GM18858 (cell line): ENCODE data around the gene HENMT1.
A peak's percentile ranks its signal among the peaks of the same experiment; 100 is the strongest.
"Not testable (repeated sequence)": the region's sequence is repeated elsewhere in the genome, so short reads cannot be mapped to it uniquely, and the experiment has no call there.

Experiments used
- ATAC-seq: cut with Tn5 transposase; IDR thresholded peaks from one replicate; pipeline ENCODE4 v1.9.1; 2021; ENCODE audit not compliant: unreplicated experiment

The HENMT1 gene

DNA sequence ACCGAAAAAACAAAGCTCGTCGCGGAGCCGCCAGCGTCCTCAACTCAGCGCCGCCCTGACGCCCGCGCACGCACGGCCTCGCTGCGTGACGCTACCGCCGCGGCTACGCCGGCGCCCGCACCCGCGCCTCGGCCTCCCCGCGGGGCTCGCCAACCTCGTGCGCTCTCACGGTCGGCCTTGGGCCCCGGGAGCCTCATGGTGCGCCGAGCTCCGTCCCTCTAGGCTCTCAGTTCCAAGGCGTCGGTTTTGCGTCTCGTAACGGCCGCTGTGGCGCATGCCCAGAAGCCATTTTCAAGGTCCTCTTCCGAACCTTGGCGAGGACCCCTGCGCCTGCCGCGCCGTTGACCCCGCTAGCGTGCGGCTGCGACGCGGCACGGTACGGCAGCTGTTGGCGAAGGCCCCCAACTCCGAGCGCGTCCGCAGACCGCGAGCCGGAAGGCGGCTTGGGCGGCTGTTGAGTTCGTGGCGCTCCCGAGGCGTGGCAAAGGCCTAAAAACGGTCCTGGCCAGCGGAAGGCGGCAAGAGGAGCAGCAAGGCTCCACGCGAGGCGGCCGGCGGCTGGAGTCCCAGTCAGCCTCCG is at the start of gene HENMT1:
Gene HENMT1, minus strand, starts transcription at position 64 of the 580 bp plus-strand sequence. CDS start 1,209 bp downstream, outside the sequence.
- ATAC-seq = peak; percentile 86

DNA sequence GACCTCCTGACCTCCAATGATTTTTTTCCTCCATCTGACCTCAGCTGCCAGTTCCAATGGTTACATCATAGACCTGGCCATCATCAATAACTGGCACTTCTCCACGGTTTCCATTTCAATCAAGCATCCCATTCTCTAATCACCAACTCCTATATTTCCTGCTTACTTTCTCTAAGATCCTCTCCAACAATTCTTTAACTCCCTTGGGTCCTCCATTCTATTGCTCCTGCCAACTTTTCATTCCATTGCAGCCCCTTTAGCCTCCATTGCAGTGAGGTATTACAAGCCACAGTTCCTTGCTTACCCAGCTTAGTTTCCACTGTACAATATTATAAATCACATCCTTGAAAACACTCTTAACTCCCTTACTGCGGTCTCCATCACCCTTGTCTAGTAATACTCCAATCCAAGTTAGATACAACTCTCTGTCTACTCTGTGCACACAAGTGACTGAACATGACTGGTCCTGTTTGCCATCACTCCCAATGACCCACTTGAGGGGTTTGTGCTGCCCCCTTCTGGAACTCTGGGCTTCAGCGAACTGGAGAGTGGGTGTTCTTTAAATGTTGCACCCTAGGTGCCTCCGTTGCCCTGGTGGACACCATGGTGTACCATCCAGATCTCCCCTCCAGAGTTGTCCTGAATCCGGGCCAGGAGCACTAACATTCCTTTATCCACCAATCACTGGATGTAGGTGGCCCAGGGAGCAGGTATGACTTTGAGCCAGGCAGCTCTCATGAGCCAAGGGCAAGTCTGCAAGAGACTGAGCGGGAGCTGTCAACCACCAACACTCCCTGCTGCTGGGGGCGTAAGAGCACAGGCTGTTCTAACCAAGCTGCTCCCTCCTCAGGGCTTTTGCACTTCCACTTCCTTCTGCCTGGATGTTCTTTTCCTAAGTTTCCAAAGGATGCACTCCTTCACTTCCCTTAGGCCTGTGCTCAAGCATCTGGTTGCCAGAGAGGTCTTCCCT is 48.1 kb upstream of the HENMT1 start:
- no peak for ATAC-seq

DNA sequence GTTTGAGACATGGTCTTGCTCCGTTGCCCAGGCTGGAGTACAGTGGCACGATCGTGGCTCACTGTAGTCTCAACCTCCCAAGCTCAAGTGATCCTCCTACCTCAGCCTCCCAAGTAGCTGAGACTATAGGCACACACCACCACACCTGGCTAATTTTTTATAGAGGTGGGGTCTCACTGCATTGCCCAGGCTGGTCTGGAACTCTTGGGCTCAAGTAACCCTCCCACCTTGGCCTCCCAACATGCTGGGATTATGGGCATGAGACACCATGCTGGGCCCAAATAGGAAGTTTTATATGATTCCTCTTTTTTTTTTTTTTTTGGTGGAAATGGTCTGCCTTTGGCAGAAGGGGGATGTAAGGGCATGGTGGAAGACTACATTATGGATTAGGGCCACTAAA is 45.8 kb upstream of the HENMT1 start:
- no peak for ATAC-seq

DNA sequence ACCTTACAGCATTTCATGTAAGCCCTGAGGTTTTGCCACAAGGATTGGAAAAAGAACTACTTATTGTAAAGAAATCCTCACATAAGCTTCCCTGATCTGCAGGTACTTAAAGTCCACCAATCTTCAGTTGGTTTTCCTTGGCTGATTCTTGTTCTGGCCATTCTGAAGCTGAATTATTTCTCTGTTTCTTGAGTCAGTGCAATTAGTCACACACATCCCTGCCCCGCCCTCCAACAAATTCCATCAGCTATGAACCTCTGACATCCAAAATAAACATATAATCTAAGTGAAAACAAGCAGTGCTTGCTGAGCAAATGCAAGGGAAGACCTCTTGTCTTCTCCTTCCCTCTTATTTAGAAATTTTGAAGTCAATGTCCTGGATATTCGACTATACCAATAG is 43.6 kb upstream of the HENMT1 start:
- ATAC-seq = no peak

DNA sequence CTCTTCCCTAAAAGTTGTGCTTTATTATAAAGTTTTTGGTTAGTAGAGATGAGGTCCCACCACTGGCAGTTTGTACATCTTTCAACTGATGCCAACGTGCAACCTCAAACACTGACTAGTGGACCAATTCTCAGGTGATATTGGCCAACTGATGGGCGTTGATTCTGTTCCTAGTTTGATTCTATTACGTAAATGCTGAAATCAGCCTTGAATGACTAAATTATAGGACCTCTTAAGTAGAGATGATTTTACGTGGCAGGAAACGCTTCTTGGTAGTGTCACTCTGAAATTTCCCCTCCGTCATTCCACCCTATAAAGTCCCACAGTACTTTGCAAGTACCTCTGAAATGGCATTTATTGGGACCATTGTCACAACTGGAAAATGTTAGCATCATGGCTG is 43.0 kb upstream of the HENMT1 start:
- no peak for ATAC-seq

DNA sequence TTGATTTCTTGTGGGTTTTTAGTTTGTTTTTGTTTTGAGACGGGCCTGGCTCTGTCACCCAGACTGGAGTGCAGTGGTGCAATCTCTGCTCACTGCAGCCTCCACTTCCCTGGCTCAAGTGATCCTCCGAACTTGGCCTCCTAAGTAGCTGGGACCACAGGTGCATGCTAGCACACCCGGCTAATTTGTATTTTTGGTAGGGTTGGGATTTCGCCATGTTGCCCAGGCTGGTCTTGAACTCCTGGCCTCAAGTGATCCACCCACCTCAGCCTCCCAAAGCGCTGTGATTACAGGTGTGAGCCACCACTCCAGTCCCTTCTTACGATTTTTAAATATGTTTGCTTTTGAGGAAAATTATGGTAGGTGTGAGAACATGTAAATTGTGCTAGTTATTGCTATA is 41.2 kb upstream of the HENMT1 start:
- not testable (repeated sequence) for ATAC-seq

DNA sequence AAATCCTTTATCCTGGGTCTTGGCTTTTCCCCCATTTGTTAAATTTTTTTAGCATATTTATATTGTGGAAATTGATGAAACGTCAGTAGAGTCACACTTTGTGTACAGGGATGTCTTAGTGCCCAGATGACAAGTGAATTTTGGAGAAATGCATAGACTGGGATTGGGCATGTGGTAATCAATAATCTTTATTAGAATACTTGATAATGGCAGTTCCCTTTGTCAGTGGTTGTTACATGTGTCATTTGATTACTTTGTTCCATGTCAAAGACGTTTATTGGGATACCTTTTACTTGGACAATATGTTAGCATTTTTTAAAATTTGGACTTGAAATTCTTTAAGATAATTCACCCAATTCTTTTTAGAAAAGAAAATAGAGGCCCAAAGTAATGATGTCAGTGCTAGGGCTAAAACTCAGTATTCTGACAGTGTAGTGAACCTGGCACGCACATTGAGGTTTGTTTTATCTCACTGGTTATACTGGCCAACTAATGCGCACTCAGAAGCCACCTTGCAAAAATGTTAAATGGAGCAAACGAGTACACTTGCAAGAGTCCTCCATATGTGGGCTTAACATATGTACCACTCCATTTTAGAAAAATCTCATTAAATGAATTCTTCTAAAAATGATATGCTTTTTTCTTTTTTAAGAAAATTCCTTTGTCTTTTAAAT is 40.4 kb upstream of the HENMT1 start:
- no peak for ATAC-seq

DNA sequence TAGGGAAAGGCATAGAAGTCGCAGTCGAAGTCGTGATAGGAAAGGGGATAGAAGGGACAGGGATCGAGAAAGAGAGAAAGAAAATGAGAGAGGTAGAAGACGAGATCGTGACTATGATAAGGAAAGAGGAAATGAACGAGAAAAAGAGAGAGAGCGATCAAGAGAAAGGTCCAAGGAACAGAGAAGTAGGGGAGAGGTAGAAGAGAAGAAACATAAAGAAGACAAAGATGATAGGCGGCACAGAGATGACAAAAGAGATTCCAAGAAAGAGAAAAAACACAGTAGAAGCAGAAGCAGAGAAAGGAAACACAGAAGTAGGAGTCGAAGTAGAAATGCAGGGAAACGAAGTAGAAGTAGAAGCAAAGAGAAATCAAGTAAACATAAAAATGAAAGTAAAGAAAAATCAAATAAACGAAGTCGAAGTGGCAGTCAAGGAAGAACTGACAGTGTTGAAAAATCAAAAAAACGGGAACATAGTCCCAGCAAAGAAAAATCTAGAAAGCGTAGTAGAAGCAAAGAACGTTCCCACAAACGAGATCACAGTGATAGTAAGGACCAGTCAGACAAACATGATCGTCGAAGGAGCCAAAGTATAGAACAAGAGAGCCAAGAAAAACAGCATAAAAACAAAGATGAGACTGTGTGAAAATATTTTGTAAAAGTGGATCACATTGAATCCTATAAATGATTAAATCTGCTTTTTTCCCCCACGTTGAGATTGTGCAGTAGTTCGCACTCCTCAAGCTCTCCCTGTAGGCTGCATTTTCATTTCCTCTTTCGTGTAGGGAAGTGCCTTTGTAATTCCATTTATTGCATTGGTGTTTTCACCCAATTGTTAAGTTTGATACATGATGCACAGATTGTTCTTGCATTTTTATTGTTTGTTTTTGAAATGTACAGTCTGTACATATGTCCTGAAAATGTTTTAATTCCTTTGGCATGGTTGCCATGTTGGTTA is 38.8 kb upstream of the HENMT1 start:
- ATAC-seq = no peak

DNA sequence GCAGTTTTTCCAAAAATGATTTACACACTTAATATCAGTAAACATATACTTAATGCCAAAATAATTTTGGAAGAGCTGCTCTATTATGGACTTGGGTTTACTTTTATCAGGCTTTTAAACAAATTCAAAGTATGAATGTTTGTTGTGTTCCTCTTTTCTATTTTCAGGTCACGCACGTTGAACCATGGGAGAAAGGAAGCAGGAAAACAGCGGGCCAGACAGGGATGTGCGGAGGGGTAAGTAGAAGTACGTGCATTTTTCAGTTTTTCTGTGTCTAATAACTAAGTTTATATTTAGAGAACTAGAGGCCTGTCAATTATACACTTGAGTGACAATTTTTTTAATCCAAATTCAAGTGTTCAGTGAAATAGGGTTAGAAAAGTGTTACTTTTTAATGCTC is 34.6 kb upstream of the HENMT1 start:
- no peak for ATAC-seq

DNA sequence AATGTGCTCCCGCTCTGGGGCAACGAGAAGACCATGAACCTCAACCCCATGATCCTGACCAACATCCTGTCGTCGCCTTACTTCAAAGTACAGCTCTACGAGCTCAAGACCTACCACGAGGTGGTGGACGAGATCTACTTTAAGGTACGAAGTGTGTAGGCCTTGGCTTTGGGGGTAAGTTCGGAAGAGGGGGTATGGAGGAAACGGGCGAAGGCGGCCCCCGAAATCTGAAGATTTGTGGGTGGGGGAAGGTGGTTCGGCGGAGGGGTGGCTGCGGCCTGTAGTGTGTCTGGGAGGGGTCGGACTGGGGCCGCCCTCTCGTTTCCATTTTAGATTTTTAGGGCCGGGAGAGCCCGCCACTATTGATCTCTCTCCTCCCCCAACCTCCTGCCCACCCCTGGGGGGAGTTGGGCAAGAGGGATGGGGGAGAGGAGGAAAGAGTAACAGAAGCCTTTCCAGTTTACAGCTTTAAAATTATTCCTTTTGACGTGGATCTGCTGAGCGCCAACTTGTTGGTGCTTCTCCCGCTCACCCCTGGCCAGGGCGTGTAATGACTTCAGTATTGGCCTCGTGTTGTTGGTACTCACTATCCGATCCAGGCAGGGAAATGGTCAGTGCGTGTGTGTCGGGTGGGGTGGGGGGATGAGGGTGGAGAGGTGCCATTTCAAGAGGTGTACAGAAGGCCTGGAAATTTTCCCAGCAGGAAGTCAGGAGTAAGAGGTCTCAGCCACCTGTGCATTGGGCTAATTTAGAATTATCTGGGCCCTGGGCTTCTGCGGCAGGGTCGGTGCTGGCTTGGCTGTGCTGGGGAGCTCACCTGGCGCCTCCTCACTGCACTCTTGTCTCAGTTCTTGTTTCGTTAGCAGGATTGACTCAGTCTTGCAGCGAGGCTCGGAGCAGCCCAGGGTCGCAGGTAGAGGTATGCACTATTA is 32.1 kb upstream of the HENMT1 start:
- ATAC-seq = peak; percentile 64

DNA sequence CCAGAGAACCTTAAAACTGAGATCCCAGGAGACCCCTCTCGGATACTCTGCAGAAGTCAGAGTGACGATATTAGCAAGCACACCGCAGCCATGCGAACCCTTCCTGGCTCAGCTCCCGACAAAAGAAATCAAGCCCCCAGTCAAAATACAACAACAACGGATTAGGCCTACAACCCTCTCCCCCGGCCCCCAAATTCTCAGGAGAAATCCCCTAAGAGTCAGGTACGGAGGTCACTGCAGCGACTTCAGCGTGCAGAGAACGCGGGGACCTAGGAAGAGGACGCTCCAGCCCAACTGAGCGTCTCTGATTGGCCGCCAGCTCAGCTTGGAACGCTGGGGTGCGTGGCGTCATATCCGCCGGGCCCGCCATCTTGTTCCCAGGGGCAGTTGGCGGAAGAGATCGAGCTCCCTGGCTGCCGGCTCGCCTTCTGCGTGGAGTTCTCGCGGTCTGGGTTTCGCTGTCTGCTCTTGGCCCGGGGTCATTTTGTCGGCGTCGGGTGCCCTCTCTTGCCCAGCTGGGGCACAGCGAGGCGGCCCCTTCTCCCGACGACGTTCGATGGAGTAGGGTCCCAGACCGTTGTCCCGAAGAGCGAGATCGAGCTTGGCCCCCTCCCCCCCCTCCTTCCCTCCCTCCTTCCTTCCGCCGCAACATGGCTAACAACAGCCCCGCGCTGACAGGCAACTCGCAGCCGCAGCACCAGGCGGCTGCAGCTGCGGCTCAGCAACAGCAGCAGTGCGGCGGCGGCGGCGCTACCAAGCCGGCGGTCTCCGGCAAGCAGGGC is 31.2 kb upstream of the HENMT1 start, which contains the start of gene PRPF38B:
Gene PRPF38B, plus strand, starts transcription at position 369 of the 782 bp plus-strand sequence. Its CDS starts 282 bp downstream, at position 651.
- ATAC-seq = peak; percentile 83

DNA sequence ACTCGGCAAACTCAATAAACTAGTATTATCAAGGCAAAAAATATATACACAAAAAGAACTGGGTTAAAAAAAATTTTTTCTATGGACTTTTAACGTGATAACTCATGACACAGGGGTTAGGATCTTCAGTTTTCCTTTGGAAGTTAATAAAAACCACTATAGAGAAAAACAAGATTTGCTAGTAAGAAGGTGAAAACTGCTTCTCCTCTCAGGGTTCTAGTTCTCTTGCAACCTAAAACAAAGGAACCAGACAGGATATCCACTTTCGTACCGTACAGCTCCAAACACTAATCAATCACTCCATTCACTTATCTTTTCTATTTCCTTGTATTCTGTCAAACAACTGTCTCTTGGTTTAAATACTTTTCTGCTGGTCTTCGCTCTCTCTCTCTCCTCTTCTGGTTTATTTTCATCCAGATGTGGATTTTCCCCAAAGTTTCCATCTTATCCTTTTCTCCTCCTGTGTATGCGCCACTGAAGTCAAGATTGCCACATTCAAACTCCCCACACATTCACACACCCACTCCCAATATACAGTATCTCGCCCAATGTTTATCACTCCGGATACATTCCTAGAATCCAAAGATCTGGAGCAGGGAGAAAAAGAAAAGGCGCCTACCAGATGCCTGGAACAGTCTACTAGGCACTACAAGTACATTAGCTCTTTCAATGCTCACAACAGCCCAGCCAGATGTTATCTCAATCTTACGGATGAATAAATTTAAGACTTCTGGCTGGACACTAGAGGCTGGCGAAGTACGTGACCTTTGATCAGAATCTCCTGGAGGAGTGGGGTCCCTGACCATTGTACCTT is 30.4 kb upstream of the HENMT1 start:
- ATAC-seq = no peak

DNA sequence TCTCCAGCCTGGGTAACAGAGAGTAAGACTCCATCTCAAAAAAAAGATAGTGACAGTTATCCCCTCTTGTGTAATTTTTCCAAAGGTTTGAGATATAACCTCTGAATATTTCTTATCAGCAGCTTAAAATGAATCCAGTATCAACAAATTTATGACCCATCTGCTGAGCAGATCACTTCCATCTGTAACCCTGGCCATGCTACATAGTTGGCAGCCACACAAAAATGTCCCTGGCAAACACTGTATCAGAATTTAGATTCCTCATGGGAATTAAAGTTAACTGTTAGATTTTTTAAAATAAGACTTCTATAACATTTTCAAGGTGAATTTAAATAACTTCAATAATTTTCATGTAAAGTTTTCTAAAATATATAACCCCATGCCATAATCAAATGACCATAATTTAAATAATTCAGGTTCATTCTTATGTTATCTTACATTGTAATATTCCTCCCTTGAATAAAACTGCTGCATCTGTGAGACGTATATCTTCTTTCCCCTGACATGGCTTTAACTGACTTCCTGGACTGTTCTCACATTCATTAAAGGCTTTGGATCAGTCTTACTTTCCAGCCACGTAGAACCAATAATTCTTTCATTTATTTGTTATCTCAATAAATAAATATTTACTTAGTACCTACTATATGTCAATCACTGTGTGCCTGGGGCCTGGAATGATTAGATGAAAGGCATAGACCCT is 25.9 kb upstream of the HENMT1 start:
- ATAC-seq = no peak

DNA sequence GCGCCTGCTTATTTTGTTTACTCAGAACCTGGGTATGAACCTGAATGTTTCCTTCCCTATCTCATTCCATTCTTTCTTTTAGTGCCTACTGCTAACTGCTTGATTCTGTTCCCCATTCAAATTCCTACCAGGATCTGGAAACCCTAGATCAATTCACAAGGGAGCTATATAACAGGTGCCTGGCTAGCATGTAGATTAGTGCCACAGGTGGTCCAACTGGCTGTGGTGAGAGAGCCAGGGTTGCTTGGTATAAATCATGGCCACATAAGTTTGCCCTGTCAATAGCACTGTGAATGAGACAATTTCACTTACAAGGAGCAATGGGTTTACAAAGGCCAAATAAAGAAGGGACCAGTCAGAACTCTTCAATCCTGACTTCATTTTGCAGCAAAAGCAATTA is 24.6 kb upstream of the HENMT1 start:
- ATAC-seq = no peak

DNA sequence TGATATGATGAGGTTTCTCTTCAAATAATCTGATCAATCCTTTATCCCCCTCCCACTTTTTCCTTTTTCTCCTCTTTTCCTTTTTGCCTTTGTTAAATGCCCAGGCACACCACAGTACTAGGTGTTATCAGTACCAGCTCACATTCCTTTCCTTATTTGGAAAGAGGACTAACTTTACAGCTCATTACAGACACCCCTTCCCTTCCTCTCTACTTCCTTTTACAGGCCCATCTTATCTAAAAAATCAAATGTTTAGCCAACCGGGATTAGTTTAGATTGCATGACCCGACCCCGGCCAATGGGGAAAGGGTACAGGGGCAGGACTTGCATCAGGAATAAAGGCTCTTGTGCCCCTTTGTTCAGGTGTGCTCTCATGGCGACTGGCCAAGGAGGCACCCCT is 20.8 kb upstream of the HENMT1 start:
- ATAC-seq = not testable (repeated sequence)

DNA sequence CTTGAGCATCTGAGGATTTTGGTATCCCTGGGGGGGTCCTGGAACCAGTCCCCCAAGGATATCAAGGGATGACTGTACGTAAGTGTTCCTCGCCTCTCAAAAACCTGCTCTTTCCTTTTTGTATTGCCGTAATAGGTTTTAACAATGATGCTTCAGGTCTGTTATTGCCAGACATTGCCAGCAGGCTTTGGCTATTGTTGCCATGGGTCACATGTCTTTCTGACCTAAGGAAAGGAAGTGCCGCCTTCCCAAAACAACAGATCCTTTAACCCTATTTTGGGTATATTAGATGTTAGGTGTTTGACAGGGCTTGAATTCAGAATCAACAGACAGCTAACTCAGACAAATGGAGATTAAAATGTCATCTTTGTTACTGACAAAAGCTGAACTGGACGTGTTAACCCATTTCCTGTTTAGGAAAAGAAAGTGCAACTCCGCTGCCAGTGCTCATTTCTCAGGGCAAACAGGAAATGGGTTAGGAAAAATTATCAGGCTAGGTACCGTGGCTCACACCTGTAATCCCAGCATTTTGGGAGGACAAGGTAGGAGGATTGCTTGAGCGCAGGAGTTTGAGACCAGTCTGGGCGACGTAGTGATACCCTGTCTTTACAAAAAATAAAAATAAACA is 18.8 kb upstream of the HENMT1 start:
- no peak for ATAC-seq

DNA sequence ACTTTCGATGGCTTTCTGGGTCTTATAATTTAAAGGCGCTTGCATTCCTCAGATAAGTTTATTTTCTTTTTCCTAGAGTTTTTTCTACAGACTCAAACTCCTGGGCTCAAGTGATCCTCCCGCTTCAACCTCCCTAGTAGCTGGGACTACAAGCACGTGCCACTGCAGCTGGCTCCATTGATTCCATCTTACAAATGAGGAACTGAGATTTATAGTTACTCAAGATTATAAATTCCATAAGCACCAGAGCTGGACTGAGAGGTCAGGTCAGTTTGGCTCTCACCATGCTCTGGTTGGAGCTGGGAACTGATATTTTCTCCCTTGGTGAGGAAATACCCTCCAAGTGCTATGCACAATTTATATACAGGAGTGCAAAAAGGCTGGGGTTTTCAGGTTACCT is 17.8 kb upstream of the HENMT1 start:
- ATAC-seq = no peak
